ENCODE measurements around the gene NAB1.
A peak's percentile ranks its signal among the peaks of the same experiment; 100 is the strongest.

Gene NAB1

GRCh38 chr2:190713471-190713870 is 64.6 kb downstream of the NAB1 start:
- DNase-seq (ENCODE audit: low read depth in 1 of 2, low spot score in 1 of 2) = no peak

- no peak for DNase-seq (ENCODE audit: low read depth in 1 of 2, low spot score in 1 of 2)
Measured at GRCh38 chr2:190714958-190715357, 66.1 kb downstream of the NAB1 start.

GRCh38 chr2:190716176-190716807 is 67.4 kb downstream of the NAB1 start:
- no peak for DNase-seq (ENCODE audit: low read depth in 1 of 2, low spot score in 1 of 2)

GRCh38 chr2:190717306-190717705 is 68.4 kb downstream of the NAB1 start:
- DNase-seq (ENCODE audit: low read depth in 1 of 2, low spot score in 1 of 2) = no peak

GRCh38 chr2:190717764-190718651 is 69.1 kb downstream of the NAB1 start:
- DNase-seq (ENCODE audit: low read depth in 1 of 2, low spot score in 1 of 2) = peak in 1 of 2 donors; percentile 25

GRCh38 chr2:190718652-190719526 is 70.0 kb downstream of the NAB1 start:
- peak; percentile 38 to 82 for DNase-seq (ENCODE audit: low read depth in 1 of 2, low spot score in 1 of 2)

- no peak for DNase-seq (ENCODE audit: low read depth in 1 of 2, low spot score in 1 of 2)
Measured at GRCh38 chr2:190720276-190720675, 71.4 kb downstream of the NAB1 start.

GRCh38 chr2:190720691-190721090 is 71.8 kb downstream of the NAB1 start:
- no peak for DNase-seq (ENCODE audit: low read depth in 1 of 2, low spot score in 1 of 2)

GRCh38 chr2:190722061-190722759 is 73.3 kb downstream of the NAB1 start:
- peak in 1 of 2 donors; percentile 47 for DNase-seq (ENCODE audit: low read depth in 1 of 2, low spot score in 1 of 2)

GRCh38 chr2:190722835-190723234 is 74.0 kb downstream of the NAB1 start:
- peak in 1 of 2 donors; percentile 35 for DNase-seq (ENCODE audit: low read depth in 1 of 2, low spot score in 1 of 2)

GRCh38 chr2:190723397-190724090 is 74.7 kb downstream of the NAB1 start:
- DNase-seq (ENCODE audit: low read depth in 1 of 2, low spot score in 1 of 2) = no peak

- no peak for DNase-seq (ENCODE audit: low read depth in 1 of 2, low spot score in 1 of 2)
Measured at GRCh38 chr2:190726255-190726654, 77.4 kb downstream of the NAB1 start.

GRCh38 chr2:190736355-190736754 is 87.5 kb downstream of the NAB1 start:
- no peak for DNase-seq (ENCODE audit: low read depth in 1 of 2, low spot score in 1 of 2)

GRCh38 chr2:190740449-190740848 is 91.6 kb downstream of the NAB1 start:
- DNase-seq (ENCODE audit: low read depth in 1 of 2, low spot score in 1 of 2) = no peak
